Colonic mucosa (tissue), 2 donors: ENCODE data around the gene PIGN. TPM values are rescaled to one million over a fixed set of nuclear protein-coding genes. Genes with fewer than 3 reads are reported as not detected.

Experiments
- total RNA-seq, 2 donors: library from RNA; stranded (reverse); fragmentation: NEBNext Ultra II Directional in 1 of 2; extraction: Animal tissue kit (Norgen Biotek cat#: 25700) in 1 of 2; gene quantifications; one replicate each; pipeline ENCODE4 v1.2.1, GENCODE V29; 2021
- donor health status: DM: no; HTN: no; CAD: no.
- donor health status: DM: no; HTN: no; CAD: no.

The PIGN gene
- total RNA-seq, 2 donors from 2014 or later, result 30.1 to 37.9 TPM

Other genes starting within 250 kb of the PIGN start
- 10 to 100 TPM; 38.9 to 56.9 TPM for gene RELCH, start 199 bp upstream of the PIGN start, total RNA-seq
- 10 to 100 TPM; 80.6 to 86.6 TPM for gene TNFRSF11A, start 138.3 kb upstream of the PIGN start, total RNA-seq